Astrocyte of the spinal cord (primary cell): ENCODE data around the gene LRRN4CL.

Experiments
- DNase-seq: peaks from one replicate; pipeline ENCODE4 v3.0.0; 2011; ENCODE audit warnings: low read depth, low spot score
- H3K4me3 ChIP-seq: 2 replicates; pipeline ENCODE4 v1.5.1; 2011; ENCODE audit warnings: low read depth, mild to moderate bottlenecking, low read length, moderate library complexity
- in situ Hi-C: cut with HindIII; loops from 2 replicates; pipeline ENCODE4 v1.10.0; 2017; ENCODE audit warnings: low sequenced_read_pairs
- TF ChIP-seq, protein P1 (sequence below): IDR thresholded peaks from 2 replicates; pipeline ENCODE4 v1.5.1; 2012; ENCODE audit warnings: low read depth, mild to moderate bottlenecking, low read length, inconsistent platforms

The LRRN4CL gene

DNA sequence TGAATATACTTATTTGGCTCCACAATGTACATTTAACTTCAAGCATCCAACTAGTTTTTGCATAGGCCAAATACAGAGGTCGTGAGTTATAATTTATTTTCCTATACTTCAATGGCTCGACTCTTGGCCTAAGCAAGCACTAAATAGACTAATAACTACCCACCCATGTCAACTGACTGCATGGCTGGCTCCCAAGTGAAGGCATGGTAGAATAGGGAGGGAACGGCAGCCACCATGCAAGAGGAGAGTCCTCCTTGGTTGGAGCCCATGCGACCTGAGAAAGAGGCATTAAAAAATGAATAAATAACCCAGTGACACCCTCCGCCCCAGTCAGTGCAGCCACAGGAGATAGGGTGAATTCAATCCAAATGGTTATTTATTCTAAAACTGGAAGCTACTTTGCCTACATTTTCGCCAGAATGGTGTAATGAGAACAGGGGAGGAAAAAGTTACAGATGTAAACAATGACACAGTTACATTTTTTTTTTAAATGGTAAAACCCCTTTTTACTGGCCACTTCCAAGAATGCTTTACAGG lies 23.0 kb upstream of the LRRN4CL start:
- no peak overlapping the region for H3K4me3 ChIP-seq

DNA sequence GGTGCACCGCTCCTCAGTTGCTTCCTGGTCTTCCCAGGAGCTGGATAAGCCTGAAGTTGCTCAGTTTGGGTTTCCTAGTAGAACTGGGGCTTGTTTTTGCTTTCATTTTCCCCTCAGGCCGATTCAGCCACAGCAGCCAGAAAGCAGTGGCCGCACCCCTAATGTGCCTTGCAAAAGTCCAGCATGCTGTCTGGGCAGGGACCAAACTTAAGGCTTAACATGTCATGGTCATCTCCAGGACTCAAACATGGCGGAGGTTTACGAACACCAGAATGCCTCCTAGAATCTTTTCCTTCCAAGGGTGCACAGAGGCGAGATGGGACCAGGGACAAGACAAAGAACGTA lies 20.6 kb upstream of the LRRN4CL start:
- TF ChIP-seq, protein P1, sequence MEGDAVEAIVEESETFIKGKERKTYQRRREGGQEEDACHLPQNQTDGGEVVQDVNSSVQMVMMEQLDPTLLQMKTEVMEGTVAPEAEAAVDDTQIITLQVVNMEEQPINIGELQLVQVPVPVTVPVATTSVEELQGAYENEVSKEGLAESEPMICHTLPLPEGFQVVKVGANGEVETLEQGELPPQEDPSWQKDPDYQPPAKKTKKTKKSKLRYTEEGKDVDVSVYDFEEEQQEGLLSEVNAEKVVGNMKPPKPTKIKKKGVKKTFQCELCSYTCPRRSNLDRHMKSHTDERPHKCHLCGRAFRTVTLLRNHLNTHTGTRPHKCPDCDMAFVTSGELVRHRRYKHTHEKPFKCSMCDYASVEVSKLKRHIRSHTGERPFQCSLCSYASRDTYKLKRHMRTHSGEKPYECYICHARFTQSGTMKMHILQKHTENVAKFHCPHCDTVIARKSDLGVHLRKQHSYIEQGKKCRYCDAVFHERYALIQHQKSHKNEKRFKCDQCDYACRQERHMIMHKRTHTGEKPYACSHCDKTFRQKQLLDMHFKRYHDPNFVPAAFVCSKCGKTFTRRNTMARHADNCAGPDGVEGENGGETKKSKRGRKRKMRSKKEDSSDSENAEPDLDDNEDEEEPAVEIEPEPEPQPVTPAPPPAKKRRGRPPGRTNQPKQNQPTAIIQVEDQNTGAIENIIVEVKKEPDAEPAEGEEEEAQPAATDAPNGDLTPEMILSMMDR, result no peak
- H3K4me3 ChIP-seq, result peak overlapping the region; percentile 54
- no peak for DNase-seq
- in situ Hi-C loops, result no loop called here

More for the DNA sequence above, 23.0 kb upstream of the LRRN4CL start:
- TF ChIP-seq, protein P1, result no peak
- DNase-seq, result no peak
- in situ Hi-C loops, result no loop called here

DNA sequence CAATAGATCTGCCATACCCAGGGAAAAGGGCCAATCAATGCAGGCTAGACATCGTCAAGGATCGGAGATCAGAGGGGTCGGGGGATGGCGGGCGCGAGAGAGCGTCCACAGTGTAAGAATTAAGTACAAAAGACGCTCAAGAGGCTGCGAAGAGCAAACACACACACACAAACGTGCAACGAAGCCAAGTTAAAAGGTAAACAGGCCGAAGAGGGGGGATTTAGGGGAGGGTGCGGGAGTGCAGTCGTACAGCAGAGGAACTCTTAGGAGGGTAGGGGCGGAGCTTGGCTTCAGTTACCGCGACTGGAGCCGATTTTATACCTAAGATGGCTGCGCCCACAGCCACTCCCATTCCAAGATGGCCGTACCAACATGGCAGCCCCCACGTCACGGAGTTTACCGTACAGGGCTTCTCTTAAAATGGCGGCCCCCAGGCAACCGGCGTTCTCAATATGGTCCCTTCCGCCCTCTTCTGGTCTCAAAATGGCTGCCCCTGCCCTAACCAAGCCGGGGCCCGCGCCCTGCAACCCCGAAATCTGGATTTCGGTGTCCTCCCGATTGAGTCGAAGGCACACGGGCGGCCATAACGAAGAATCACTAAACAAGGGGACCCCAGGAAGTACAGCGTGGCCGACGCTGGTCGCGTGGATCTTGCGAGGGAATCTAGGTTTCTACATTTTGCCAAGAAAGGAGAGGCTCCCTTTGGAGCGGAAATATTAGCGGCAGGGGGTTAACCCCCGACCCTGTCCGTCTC lies 20.1 kb upstream of the LRRN4CL start:
- DNase-seq, result peak; percentile 98
- peak overlapping the region; percentile 54 for H3K4me3 ChIP-seq
- in situ Hi-C loops, result no loop called here
- TF ChIP-seq, protein P1, result no peak

DNA sequence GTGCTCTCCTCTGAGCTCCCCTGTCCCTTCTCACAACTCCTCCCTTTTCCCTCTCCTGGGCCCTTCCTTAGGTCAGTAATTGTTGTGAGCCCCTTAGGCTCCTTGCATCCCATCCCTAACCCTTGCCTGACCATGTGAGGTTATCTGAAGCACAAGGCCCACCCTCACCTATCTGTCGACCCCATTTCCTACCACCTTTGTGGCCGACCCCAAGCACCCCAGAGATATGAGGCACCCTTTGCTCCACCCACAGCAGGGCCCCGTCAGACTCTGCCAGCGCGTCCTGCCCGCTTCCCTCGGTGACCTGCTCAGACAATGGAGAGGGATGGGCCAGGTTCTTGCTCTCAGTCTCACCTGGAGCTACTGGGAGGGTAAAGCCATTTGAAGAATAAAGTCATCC lies 19.5 kb upstream of the LRRN4CL start:
- peak overlapping the region; percentile 54 for H3K4me3 ChIP-seq
- DNase-seq, result no peak
- TF ChIP-seq, protein P1, result no peak
- in situ Hi-C loops, result no loop called here

DNA sequence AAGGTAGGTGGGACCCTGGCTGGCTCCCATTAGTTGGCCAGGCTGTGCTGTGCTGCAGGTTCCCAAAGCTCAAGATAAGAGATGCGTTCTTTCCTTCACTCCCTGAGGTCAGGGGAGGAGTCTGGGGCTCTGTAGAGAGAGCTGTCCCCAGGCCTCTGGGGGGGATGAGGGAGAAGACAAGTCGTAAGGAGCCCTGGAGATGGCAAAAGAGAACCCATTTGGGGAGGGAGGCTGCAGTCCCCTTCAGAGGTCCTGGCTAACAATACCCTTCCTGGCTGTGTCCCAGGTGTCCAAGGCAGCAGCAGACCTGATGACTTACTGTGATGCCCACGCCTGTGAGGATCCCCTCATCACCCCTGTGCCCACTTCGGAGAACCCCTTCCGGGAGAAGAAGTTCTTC lies 19.1 kb upstream of the LRRN4CL start:
- DNase-seq, result no peak
- TF ChIP-seq, protein P1, result no peak

DNA sequence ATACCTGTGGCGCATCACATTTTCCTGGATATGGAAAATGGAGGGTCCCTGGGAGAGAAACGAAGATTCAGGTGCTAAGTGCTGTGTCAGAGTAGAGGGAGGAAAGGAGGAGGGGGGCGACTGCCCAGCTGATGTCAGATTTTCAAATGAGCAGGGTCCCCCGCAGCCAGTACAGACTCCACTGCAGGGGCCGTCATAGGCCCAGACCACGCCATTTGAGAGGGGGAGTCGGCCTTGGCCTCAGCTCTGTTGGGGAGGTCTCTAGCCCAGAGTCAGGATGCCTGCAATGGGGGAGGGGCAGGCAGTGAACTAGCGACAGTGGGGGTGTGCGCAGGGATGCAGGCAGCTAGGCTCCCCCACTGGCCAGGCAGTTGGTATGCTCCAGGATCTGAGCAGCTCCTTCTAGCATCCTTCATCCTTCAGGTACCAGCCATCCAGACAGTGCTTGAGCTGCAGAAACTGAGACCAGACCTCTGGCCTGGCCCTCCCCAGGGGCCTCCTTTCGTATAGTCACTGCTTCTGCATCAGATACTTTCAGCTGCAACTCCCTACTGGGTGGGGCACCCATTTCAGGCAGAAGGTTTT lies 18.0 kb upstream of the LRRN4CL start, which contains the start of the genes BSCL2 and GNG3:
Gene BSCL2, minus strand, starts transcription at position 148 of the 585 bp plus-strand sequence. CDS start 229 bp downstream, outside the sequence.
Gene GNG3, plus strand, starts transcription at position 400 of the 585 bp plus-strand sequence. CDS start 620 bp downstream, outside the sequence.
- no peak for DNase-seq
- in situ Hi-C loops, result no loop called here
- TF ChIP-seq, protein P1, result no peak
- H3K4me3 ChIP-seq, result peak within 1 kb of the TSS; percentile 36

More for the DNA sequence above, 19.1 kb upstream of the LRRN4CL start:
- in situ Hi-C loops, result no loop called here
- H3K4me3 ChIP-seq, result no peak overlapping the region
